AG04450 (cell line): ENCODE data around the gene RALGAPA1. TPM values are rescaled to one million over a fixed set of nuclear protein-coding genes. Genes with fewer than 3 reads are reported as not detected.
A peak's percentile ranks its signal among the peaks of the same experiment; 100 is the strongest.
"Not testable (repeated sequence)": the region's sequence is repeated elsewhere in the genome, so short reads cannot be mapped to it uniquely, and the experiment has no call there.

Source experiments
- CTCF ChIA-PET: fragments of 300-600, 350-600 bp; formaldehyde crosslinking; extraction: SDS; loops from one replicate; lab custom pipeline; 2022; ENCODE audit warnings: antibody characterized with exemption, inconsistent platforms; lab: Charles Lee
- POLR2A ChIA-PET: fragments of 350-600 bp; formaldehyde crosslinking; extraction: SDS; loops from one replicate; lab custom pipeline; 2021; ENCODE audit warnings: antibody characterized with exemption, inconsistent platforms; lab: Yijun Ruan, JAX
- DNase-seq: peaks from one replicate; pipeline ENCODE4 v3.0.0-alpha.2; 2011; ENCODE audit warnings: low read depth, low spot score
- H3K27ac ChIP-seq: one replicate; pipeline ENCODE4 v1.5.1; 2012; ENCODE audit warnings: low read depth, low read length, control low read depth
- H3K27me3 ChIP-seq: one replicate; pipeline ENCODE4 v1.6.0; 2012; ENCODE audit warnings: low read length; ENCODE audit not compliant: control insufficient read depth, insufficient read depth
- H3K4me3 ChIP-seq: 2 replicates; pipeline ENCODE4 v1.5.1; 2011; ENCODE audit warnings: mild to moderate bottlenecking, low read depth, low read length, control low read depth
- H3K9me3 ChIP-seq: 2 replicates; pipeline ENCODE4 v1.5.1; 2012; ENCODE audit warnings: low read length; ENCODE audit not compliant: control insufficient read depth, insufficient read depth
- polyA plus RNA-seq: library from polyadenylated mRNA; depleted of rRNA; stranded (reverse); fragments of >200 nt; gene quantifications from 2 replicates; pipeline ENCODE4 v1.2.3, GENCODE V29; 2011
- TF ChIP-seq, protein P1 (sequence below): IDR thresholded peaks from 2 replicates; pipeline ENCODE4 v1.5.1; 2011; ENCODE audit warnings: low read depth, low read length, control low read depth, inconsistent platforms

The RALGAPA1 gene
- polyA plus RNA-seq, 1 experiment = 9.7 TPM

- CTCF ChIA-PET = interaction anchor here (0.6 to 2.9 kb wide), 11 partner anchors 8 to 428 kb away, joined by 3 to 17 read pairs (median 6); partner anchors contain the start of gene RALGAPA1
- peak; percentile 98 for DNase-seq
- Histone ChIP-seq H3K27me3 (peaks cover 2% of the 10 kb centered on the region), H3K9me3 (no peaks in the 10 kb centered on the region), H3K27ac (peak within 1 kb of the TSS; percentile 93), H3K4me3 (peak within 1 kb of the TSS; percentile 98)
- TF ChIP-seq, protein P1, sequence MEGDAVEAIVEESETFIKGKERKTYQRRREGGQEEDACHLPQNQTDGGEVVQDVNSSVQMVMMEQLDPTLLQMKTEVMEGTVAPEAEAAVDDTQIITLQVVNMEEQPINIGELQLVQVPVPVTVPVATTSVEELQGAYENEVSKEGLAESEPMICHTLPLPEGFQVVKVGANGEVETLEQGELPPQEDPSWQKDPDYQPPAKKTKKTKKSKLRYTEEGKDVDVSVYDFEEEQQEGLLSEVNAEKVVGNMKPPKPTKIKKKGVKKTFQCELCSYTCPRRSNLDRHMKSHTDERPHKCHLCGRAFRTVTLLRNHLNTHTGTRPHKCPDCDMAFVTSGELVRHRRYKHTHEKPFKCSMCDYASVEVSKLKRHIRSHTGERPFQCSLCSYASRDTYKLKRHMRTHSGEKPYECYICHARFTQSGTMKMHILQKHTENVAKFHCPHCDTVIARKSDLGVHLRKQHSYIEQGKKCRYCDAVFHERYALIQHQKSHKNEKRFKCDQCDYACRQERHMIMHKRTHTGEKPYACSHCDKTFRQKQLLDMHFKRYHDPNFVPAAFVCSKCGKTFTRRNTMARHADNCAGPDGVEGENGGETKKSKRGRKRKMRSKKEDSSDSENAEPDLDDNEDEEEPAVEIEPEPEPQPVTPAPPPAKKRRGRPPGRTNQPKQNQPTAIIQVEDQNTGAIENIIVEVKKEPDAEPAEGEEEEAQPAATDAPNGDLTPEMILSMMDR = no peak; the same call in 1 of the 2 replicates
- POLR2A ChIA-PET = interaction anchor here (0.6 to 1.5 kb wide), 7 partner anchors 8 to 1033 kb away, joined by 3 to 15 read pairs (median 4); partner anchors contain the start of gene RALGAPA1
Measured at GRCh38 chr14:35826218-35826951, 17.3 kb upstream of the RALGAPA1 start, which contains the start of gene BRMS1L. TSS of gene BRMS1L (plus strand) at chr14:35826338. CDS start at chr14:35826517, 179 bp downstream.

- Histone ChIP-seq H3K9me3 (no peaks in the 10 kb centered on the region), H3K27me3 (peaks cover 2% of the 10 kb centered on the region), H3K4me3 (peak overlapping the region; percentile 53), H3K27ac (no peak overlapping the region)
- POLR2A ChIA-PET = interaction anchor here (0.6 to 1.5 kb wide), 5 partner anchors 12 to 1032 kb away, joined by 3 to 15 read pairs (median 4); partner anchors contain the start of gene RALGAPA1
- TF ChIP-seq, protein P1 = no peak
- DNase-seq = no peak
- CTCF ChIA-PET = interaction anchor here (0.6 to 2.9 kb wide), 11 partner anchors 8 to 428 kb away, joined by 3 to 17 read pairs (median 6); partner anchors contain the start of gene RALGAPA1
Measured at GRCh38 chr14:35825968-35826217, 16.8 kb upstream of the RALGAPA1 start.

DNA sequence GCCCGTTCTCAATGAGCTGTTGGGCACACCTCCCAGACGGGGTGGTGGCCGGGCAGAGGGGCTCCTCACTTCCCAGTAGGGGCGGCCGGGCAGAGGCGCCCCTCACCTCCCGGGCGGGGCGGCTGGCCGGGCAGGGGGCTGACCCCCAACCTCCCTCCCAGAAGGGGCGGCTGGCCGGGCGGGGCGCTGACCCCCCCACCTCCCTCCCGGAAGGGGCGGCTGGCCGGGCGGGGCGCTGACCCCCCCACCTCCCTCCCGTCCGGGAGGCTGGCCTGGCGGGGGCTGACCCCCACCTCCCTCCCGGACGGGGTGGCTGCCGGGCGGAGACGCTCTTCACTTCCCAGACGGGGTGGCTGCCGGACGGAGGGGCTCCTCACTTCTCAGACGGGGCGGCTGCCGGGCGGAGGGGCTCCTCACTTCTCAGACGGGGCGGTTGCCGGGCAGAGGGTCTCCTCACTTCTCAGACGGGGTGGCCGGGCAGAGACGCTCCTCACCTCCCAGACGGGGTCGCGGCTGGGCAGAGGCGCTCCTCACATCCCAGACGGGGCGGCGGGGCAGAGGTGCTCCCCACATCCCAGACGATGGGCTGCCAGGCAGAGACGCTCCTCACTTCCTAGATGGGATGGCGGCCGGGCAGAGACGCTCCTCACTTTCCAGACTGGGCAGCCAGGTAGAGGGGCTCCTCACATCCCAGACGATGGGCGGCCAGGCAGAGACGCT lies 15.5 kb upstream of the RALGAPA1 start:
- H3K9me3 ChIP-seq, H3K4me3 ChIP-seq, POLR2A ChIA-PET, DNase-seq, H3K27ac ChIP-seq, H3K27me3 ChIP-seq: not testable (repeated sequence)
- CTCF ChIA-PET = interaction anchor here (1.7 kb wide), 1 partner anchor 15 kb away, joined by 6 read pairs; the partner anchor contains the start of gene RALGAPA1

GRCh38 chr14:35822501-35822900 lies 13.4 kb upstream of the RALGAPA1 start:
- no peaks in the 10 kb centered on the region for H3K9me3 ChIP-seq
- TF ChIP-seq, protein P1 = no peak
- CTCF ChIA-PET = interaction anchor here (1.0 to 2.5 kb wide), 8 partner anchors 9 to 171 kb away, joined by 3 to 23 read pairs (median 4); no protein-coding TSS in a partner anchor
- H3K4me3 ChIP-seq = no peak overlapping the region
- H3K27ac ChIP-seq = no peak overlapping the region
- POLR2A ChIA-PET = interaction anchor here (0.9 kb wide), 1 partner anchor 13 kb away, joined by 3 read pairs; the partner anchor contains the start of gene RALGAPA1
- peaks cover 2% of the 10 kb centered on the region for H3K27me3 ChIP-seq
- no peak for DNase-seq
